Mucosa of stomach (tissue), 1 donor: Measurements from ENCODE around the gene STK24.

Source experiments
- H3K27me3 ChIP-seq: one replicate; pipeline ENCODE4 v1.7.0; 2013; ENCODE audit warnings: mild to moderate bottlenecking, low read length; ENCODE audit not compliant: control insufficient read depth, insufficient read depth
- H3K36me3 ChIP-seq: one replicate; pipeline ENCODE4 v1.7.0; 2013; ENCODE audit warnings: low read length; ENCODE audit not compliant: control insufficient read depth, insufficient read depth
- H3K4me1 ChIP-seq: one replicate; pipeline ENCODE4 v1.7.0; 2013; ENCODE audit warnings: mild to moderate bottlenecking, low read length; ENCODE audit not compliant: control insufficient read depth, insufficient read depth
- H3K4me3 ChIP-seq: one replicate; pipeline ENCODE4 v1.7.0; 2013; ENCODE audit warnings: low read length
- H3K9ac ChIP-seq: one replicate; pipeline ENCODE4 v1.7.0; 2013; ENCODE audit warnings: mild to moderate bottlenecking, low read length, moderate library complexity
- H3K9me3 ChIP-seq: one replicate; pipeline ENCODE4 v1.7.0; 2013; ENCODE audit warnings: mild to moderate bottlenecking, low read length, moderate library complexity; ENCODE audit not compliant: control insufficient read depth
- donor health status: Pancreatic carcinoma.

The STK24 gene

GRCh38 chr13:98496966-98497365 is 79.9 kb downstream of the STK24 start:
- Histone ChIP-seq H3K9me3 (no peaks in the 10 kb centered on the region), H3K9ac (no peak overlapping the region)

GRCh38 chr13:98496479-98496791 is 80.5 kb downstream of the STK24 start:
- Histone ChIP-seq H3K4me1 (peaks cover 17% of the 10 kb centered on the region), H3K9ac (no peak overlapping the region), H3K4me3 (no peak overlapping the region), H3K36me3 (no peaks in the 10 kb centered on the region), H3K9me3 (no peaks in the 10 kb centered on the region), H3K27me3 (no peaks in the 10 kb centered on the region)

More at GRCh38 chr13:98496966-98497365, 79.9 kb downstream of the STK24 start:
- Histone ChIP-seq H3K36me3 (no peaks in the 10 kb centered on the region), H3K4me1 (peaks cover 17% of the 10 kb centered on the region), H3K27me3 (no peaks in the 10 kb centered on the region), H3K4me3 (no peak overlapping the region)

GRCh38 chr13:98495627-98496478 is 81.1 kb downstream of the STK24 start:
- H3K4me1 ChIP-seq = peaks cover 22% of the 10 kb centered on the region
- H3K27me3 ChIP-seq = no peaks in the 10 kb centered on the region
- H3K36me3 ChIP-seq = no peaks in the 10 kb centered on the region
- peak overlapping the region; percentile 25 for H3K9ac ChIP-seq
- no peaks in the 10 kb centered on the region for H3K9me3 ChIP-seq
- H3K4me3 ChIP-seq = no peak overlapping the region

- no peak overlapping the region for H3K9ac ChIP-seq
- no peaks in the 10 kb centered on the region for H3K9me3 ChIP-seq
- H3K4me3 ChIP-seq = no peak overlapping the region
- no peaks in the 10 kb centered on the region for H3K27me3 ChIP-seq
- no peaks in the 10 kb centered on the region for H3K36me3 ChIP-seq
- peaks cover 33% of the 10 kb centered on the region for H3K4me1 ChIP-seq
Observed at GRCh38 chr13:98494769-98495168, 82.1 kb downstream of the STK24 start.

- Histone ChIP-seq H3K4me3 (no peak overlapping the region), H3K9ac (no peak overlapping the region), H3K4me1 (peaks cover 44% of the 10 kb centered on the region), H3K36me3 (no peaks in the 10 kb centered on the region), H3K27me3 (no peaks in the 10 kb centered on the region), H3K9me3 (no peaks in the 10 kb centered on the region)
Observed at GRCh38 chr13:98493042-98493712, 83.7 kb downstream of the STK24 start.

- Histone ChIP-seq H3K36me3 (no peaks in the 10 kb centered on the region), H3K4me1 (peaks cover 44% of the 10 kb centered on the region), H3K27me3 (no peaks in the 10 kb centered on the region), H3K9me3 (no peaks in the 10 kb centered on the region), H3K9ac (no peak overlapping the region), H3K4me3 (no peak overlapping the region)
Observed at GRCh38 chr13:98492335-98493041, 84.4 kb downstream of the STK24 start.

- Histone ChIP-seq H3K9ac (no peak overlapping the region), H3K9me3 (no peaks in the 10 kb centered on the region), H3K27me3 (no peaks in the 10 kb centered on the region), H3K4me1 (peaks cover 41% of the 10 kb centered on the region), H3K36me3 (no peaks in the 10 kb centered on the region), H3K4me3 (no peak overlapping the region)
Observed at GRCh38 chr13:98490866-98491265, 86.0 kb downstream of the STK24 start.

- H3K9me3 ChIP-seq = no peaks in the 10 kb centered on the region
- H3K4me3 ChIP-seq = no peak overlapping the region
- H3K9ac ChIP-seq = peak overlapping the region; percentile 1
- no peaks in the 10 kb centered on the region for H3K36me3 ChIP-seq
- peaks cover 42% of the 10 kb centered on the region for H3K4me1 ChIP-seq
- no peaks in the 10 kb centered on the region for H3K27me3 ChIP-seq
Observed at GRCh38 chr13:98490195-98490836, 86.6 kb downstream of the STK24 start.

- Histone ChIP-seq H3K27me3 (no peaks in the 10 kb centered on the region), H3K9ac (peak overlapping the region; percentile 1), H3K4me1 (peaks cover 49% of the 10 kb centered on the region), H3K4me3 (no peak overlapping the region), H3K9me3 (no peaks in the 10 kb centered on the region), H3K36me3 (no peaks in the 10 kb centered on the region)
Observed at GRCh38 chr13:98489446-98490194, 87.3 kb downstream of the STK24 start.

GRCh38 chr13:98488736-98489135 is 88.2 kb downstream of the STK24 start:
- H3K4me1 ChIP-seq = peaks cover 58% of the 10 kb centered on the region

GRCh38 chr13:98487522-98487921 is 89.4 kb downstream of the STK24 start:
- Histone ChIP-seq H3K27me3 (no peaks in the 10 kb centered on the region), H3K36me3 (no peaks in the 10 kb centered on the region), H3K4me1 (peaks cover 70% of the 10 kb centered on the region)

More at GRCh38 chr13:98488736-98489135, 88.2 kb downstream of the STK24 start:
- Histone ChIP-seq H3K36me3 (no peaks in the 10 kb centered on the region), H3K9me3 (no peaks in the 10 kb centered on the region), H3K4me3 (no peak overlapping the region), H3K9ac (no peak overlapping the region), H3K27me3 (no peaks in the 10 kb centered on the region)

More at GRCh38 chr13:98487522-98487921, 89.4 kb downstream of the STK24 start:
- H3K4me3 ChIP-seq = no peak overlapping the region
- H3K9ac ChIP-seq = no peak overlapping the region
- no peaks in the 10 kb centered on the region for H3K9me3 ChIP-seq
